Activated naive CD4-positive, alpha-beta T cell treated with anti-CD3 and anti-CD28 coated beads for 36 hours (primary cell): ENCODE data around the gene SEPTIN8. TPM values are rescaled to one million over a fixed set of nuclear protein-coding genes. Genes with fewer than 3 reads are reported as not detected.

Experiments used
- total RNA-seq, 2 experiments: library from RNA; stranded (reverse); gene quantifications; one replicate each; pipeline ENCODE4 v1.2.3, GENCODE V29; 2021

Gene SEPTIN8
- total RNA-seq, 2 experiments from 2014 or later: 24.9 to 29.2 TPM

Other genes with a start within 250 kb of the SEPTIN8 start
- not detected for gene IL5, start 233.7 kb downstream of the SEPTIN8 start, total RNA-seq
- 10 to 100 TPM; 39.1 to 42.4 TPM for gene RAD50, start 220.3 kb downstream of the SEPTIN8 start, total RNA-seq
- under 1 TPM; 0.24 to 0.49 TPM for gene IL13, start 119.1 kb downstream of the SEPTIN8 start, total RNA-seq
- not detected for gene IL4, start 103.2 kb downstream of the SEPTIN8 start, total RNA-seq
- 1 to 10 TPM; 5.0 to 6.1 TPM for gene KIF3A, start 39.7 kb downstream of the SEPTIN8 start, total RNA-seq
- 1 to 10 TPM; 1.4 to 2.5 TPM for gene CCNI2, start 29.8 kb downstream of the SEPTIN8 start, total RNA-seq
- gene SOWAHA, start 36.1 kb upstream of the SEPTIN8 start, total RNA-seq: not detected
- under 1 TPM; 0.21 to 0.64 TPM for gene SHROOM1, start 53.4 kb upstream of the SEPTIN8 start, total RNA-seq
- 1 to 10 TPM in 1 of 2 experiments, under 1 TPM in 1; 0.64 to 1.2 TPM for gene GDF9, start 89.2 kb upstream of the SEPTIN8 start, total RNA-seq
- gene UQCRQ, start 89.4 kb upstream of the SEPTIN8 start, total RNA-seq: 100 to 1,000 TPM; 677 to 784 TPM
- gene LEAP2, start 96.4 kb upstream of the SEPTIN8 start, total RNA-seq: 1 to 10 TPM; 1.8 to 2.0 TPM
- gene AFF4, start 186.4 kb upstream of the SEPTIN8 start, total RNA-seq: 10 to 100 TPM; 13.6 to 14.2 TPM
- gene ZCCHC10, start 249.3 kb upstream of the SEPTIN8 start, total RNA-seq: 10 to 100 TPM; 23.5 to 27.0 TPM